Endothelial cell of umbilical vein (primary cell): ENCODE data around the gene PILRB.

Experiments
- EZH2 ChIP-seq: IDR thresholded peaks from 2 replicates; pipeline ENCODE4 v1.6.1; 2012; ENCODE audit warnings: borderline replicate concordance, low read depth, mild to moderate bottlenecking, moderate library complexity, low read length, inconsistent platforms; ENCODE audit not compliant: severe bottlenecking
- POLR2A ChIP-seq: IDR thresholded peaks from 2 replicates; pipeline ENCODE4 v1.6.1; 2012; ENCODE audit warnings: low read depth, mild to moderate bottlenecking, control low read depth, low read length

DNA sequence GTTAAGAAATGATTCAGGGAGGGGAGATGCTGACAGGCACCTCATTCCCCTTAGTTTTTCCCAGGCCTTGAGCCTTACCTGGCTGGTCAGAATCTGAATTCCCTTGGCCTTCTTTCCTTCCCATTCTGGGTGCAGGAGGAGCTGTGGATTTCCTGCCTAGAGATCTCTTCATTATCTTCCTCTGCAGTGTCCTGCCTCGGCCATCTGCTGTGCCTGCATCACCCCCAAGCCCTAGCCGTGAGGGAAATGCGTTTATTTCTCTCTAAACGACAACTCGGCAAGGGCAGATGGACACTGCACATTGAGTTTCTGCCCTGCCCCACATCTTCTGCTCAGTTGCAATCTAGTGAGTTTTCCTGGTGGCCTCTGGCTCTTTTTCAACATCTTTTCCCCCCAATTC lies 43.9 kb downstream of the PILRB start:
- TF ChIP-seq POLR2A (no peak), EZH2 (no peak)
